HUES6 (cell line): ENCODE measurements around the gene SRSF12.
"Not testable (repeated sequence)": the region's sequence is repeated elsewhere in the genome, so short reads cannot be mapped to it uniquely, and the experiment has no call there.

Experiments
- H3K27ac ChIP-seq: 2 replicates; pipeline ENCODE4 v1.7.0; 2013; ENCODE audit warnings: low read depth, mild to moderate bottlenecking, low read length, inconsistent platforms
- H3K27me3 ChIP-seq: 2 replicates; pipeline ENCODE4 v1.6.1; 2013; ENCODE audit warnings: low read length; ENCODE audit not compliant: control insufficient read depth, insufficient read depth
- H3K36me3 ChIP-seq: 2 replicates; pipeline ENCODE4 v1.6.1; 2013; ENCODE audit warnings: low read length; ENCODE audit not compliant: control insufficient read depth, insufficient read depth
- H3K4me1 ChIP-seq: 2 replicates; pipeline ENCODE4 v1.6.1; 2013; ENCODE audit warnings: low read length; ENCODE audit not compliant: control insufficient read depth, insufficient read depth
- H3K4me3 ChIP-seq: 2 replicates; pipeline ENCODE4 v1.5.1; 2013; ENCODE audit warnings: low read depth, low read length
- H3K9ac ChIP-seq: one replicate; pipeline ENCODE4 v1.6.1; 2013; ENCODE audit warnings: mild to moderate bottlenecking, low read length
- H3K9me3 ChIP-seq: 2 replicates; pipeline ENCODE4 v1.6.1; 2013; ENCODE audit warnings: low read depth, low read length; ENCODE audit not compliant: control insufficient read depth, insufficient read depth

Gene SRSF12

DNA sequence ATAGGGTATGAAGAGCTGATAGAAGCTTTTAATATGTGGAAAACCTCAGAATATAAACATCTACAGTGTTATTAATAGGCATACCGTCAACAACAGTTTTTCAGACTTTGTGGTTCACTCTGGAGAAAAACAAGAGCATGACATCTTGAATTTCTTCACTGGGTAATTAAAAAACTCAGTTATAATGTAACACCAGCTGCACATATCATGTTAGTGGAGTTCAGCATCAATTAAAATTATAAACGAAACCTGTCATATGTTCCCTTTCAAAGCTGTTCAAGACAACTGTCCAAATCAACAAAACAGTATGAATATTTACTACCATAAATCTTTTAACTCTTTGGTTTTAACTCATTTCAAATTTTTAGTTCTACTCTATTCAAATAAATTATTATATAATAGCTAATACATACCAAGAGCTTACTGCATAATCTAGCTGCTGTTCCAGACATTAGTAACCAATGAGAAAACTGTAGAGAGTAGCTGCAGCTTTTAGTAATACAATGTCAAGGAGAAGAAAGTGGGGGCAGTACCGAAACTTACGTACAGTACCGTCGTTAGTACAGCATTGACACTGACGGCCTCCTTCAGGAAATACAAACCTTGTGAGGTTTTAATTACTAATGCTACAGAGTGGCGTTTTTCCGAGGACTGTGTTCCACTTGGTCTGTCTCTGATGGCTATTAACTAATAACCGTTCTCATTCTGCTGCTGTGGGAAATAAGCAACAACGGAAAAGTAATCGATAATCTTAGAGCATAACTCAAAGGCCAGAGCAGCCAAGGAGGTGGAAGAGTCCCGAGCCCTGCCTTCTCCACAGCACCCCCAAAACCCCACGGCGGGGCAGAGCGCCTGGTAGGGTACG, 27.5 kb upstream of the SRSF12 start:
- peaks cover 62% of the 10 kb centered on the region for H3K27me3 ChIP-seq
- H3K4me3 ChIP-seq: peak overlapping the region; percentile 74
- H3K4me1 ChIP-seq: peaks cover 7% of the 10 kb centered on the region
- no peaks in the 10 kb centered on the region; the same call in 1 of the 2 replicates for H3K36me3 ChIP-seq
- no peaks in the 10 kb centered on the region for H3K9me3 ChIP-seq
- peak overlapping the region; percentile 70 for H3K9ac ChIP-seq
- H3K27ac ChIP-seq: no peak overlapping the region

- Histone ChIP-seq H3K4me3 (no peak overlapping the region), H3K27ac (no peak overlapping the region), H3K4me1 (peaks cover 13% of the 10 kb centered on the region), H3K27me3 (peaks cover 70% of the 10 kb centered on the region), H3K9me3 (no peaks in the 10 kb centered on the region), H3K9ac (no peak overlapping the region), H3K36me3 (no peaks in the 10 kb centered on the region)
Measured at GRCh38 chr6:89144354-89144906, 26.6 kb upstream of the SRSF12 start.

- peaks cover 84% of the 10 kb centered on the region for H3K27me3 ChIP-seq
- H3K4me3 ChIP-seq: no peak overlapping the region
- no peak overlapping the region for H3K27ac ChIP-seq
- no peak overlapping the region for H3K9ac ChIP-seq
- H3K36me3 ChIP-seq: no peaks in the 10 kb centered on the region
- H3K4me1 ChIP-seq: peaks cover 11% of the 10 kb centered on the region
- H3K9me3 ChIP-seq: no peaks in the 10 kb centered on the region
Measured at GRCh38 chr6:89140347-89141156, 22.7 kb upstream of the SRSF12 start.

- Histone ChIP-seq H3K4me1 (peaks cover 11% of the 10 kb centered on the region), H3K4me3 (no peak overlapping the region), H3K27me3 (peaks cover 84% of the 10 kb centered on the region), H3K9me3 (no peaks in the 10 kb centered on the region), H3K27ac (no peak overlapping the region), H3K9ac (no peak overlapping the region), H3K36me3 (no peaks in the 10 kb centered on the region)
Measured at GRCh38 chr6:89139509-89140346, 21.9 kb upstream of the SRSF12 start.

- H3K9ac ChIP-seq: no peak overlapping the region
- H3K9me3 ChIP-seq: peaks cover 5% of the 10 kb centered on the region; the same call in 1 of the 2 replicates
- H3K4me1 ChIP-seq: peaks cover 11% of the 10 kb centered on the region
- no peak overlapping the region for H3K4me3 ChIP-seq
- H3K27ac ChIP-seq: no peak overlapping the region
- H3K27me3 ChIP-seq: peaks cover 83% of the 10 kb centered on the region
- H3K36me3 ChIP-seq: no peaks in the 10 kb centered on the region
Measured at GRCh38 chr6:89138173-89138572, 20.3 kb upstream of the SRSF12 start.

DNA sequence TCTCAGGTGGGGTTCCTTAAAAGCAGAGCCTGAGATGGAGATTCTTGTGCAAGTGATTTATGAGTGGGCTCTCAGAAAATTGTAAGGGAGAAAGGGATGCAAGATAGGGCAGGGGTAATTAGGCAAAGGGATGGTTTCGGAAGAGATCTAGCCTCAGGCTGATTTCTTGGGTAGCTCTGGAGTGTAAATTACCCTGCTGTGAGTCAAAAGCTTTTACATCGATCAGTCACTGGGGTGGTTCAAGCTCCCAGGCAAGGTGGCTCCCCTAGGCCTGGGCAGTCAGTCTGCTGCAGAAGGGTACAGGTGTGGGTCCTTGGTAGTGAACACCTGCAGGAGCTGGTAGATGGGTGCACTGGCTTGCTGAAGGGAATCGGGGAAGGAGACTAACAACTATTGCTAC, 16.9 kb upstream of the SRSF12 start:
- Histone ChIP-seq H3K9me3 (peaks cover 5% of the 10 kb centered on the region; the same call in 1 of the 2 replicates), H3K27me3 (peaks cover 88% of the 10 kb centered on the region), H3K4me1 (peaks cover 8% of the 10 kb centered on the region), H3K4me3 (no peak overlapping the region), H3K9ac (no peak overlapping the region), H3K36me3 (no peaks in the 10 kb centered on the region), H3K27ac (no peak overlapping the region)

- Histone ChIP-seq H3K36me3 (no peaks in the 10 kb centered on the region), H3K9me3 (peaks cover 8% of the 10 kb centered on the region), H3K4me1 (0 out of 2 replicates have a peak, but pooled peaks cover under 1% of the 10 kb centered on the region), H3K27ac (no peak overlapping the region), H3K27me3 (peaks cover 82% of the 10 kb centered on the region), H3K9ac (no peak overlapping the region), H3K4me3 (no peak overlapping the region)
Measured at GRCh38 chr6:89133981-89134380, 16.1 kb upstream of the SRSF12 start.

DNA sequence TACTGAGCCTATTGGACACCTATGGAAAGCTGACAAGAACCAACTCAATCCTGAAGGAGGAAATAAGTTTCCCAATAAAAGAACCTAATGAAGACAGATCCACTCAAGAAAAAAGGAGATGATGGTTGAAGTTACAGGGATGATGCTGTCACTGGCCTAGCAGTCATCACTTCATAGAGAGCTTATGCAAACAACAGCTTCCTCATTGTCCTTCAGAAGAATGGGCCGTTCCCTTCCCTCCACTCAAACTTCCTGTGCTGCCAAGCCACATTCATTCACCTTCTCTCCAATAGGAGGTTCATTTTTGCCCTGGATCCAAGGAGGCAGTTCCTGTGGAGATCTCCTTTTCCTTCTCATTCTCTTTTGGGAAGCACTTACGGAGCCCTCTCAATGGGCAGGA, 14.2 kb upstream of the SRSF12 start:
- peaks cover 16% of the 10 kb centered on the region for H3K9me3 ChIP-seq
- no peaks in the 10 kb centered on the region for H3K36me3 ChIP-seq
- no peak overlapping the region for H3K4me3 ChIP-seq
- no peak overlapping the region for H3K27ac ChIP-seq
- H3K27me3 ChIP-seq: peaks cover 67% of the 10 kb centered on the region
- no peaks in the 10 kb centered on the region for H3K4me1 ChIP-seq
- no peak overlapping the region for H3K9ac ChIP-seq

GRCh38 chr6:89131599-89131998, 13.7 kb upstream of the SRSF12 start:
- H3K9me3 ChIP-seq: peaks cover 16% of the 10 kb centered on the region
- no peaks in the 10 kb centered on the region for H3K36me3 ChIP-seq
- H3K27me3 ChIP-seq: peaks cover 63% of the 10 kb centered on the region
- no peak overlapping the region for H3K9ac ChIP-seq
- H3K4me1 ChIP-seq: no peaks in the 10 kb centered on the region
- H3K4me3 ChIP-seq: no peak overlapping the region
- H3K27ac ChIP-seq: no peak overlapping the region

- Histone ChIP-seq H3K27me3 (peaks cover 33% of the 10 kb centered on the region), H3K9me3 (peaks cover 11% of the 10 kb centered on the region; the same call in 1 of the 2 replicates)
- not testable (repeated sequence) for H3K4me1 ChIP-seq, H3K36me3 ChIP-seq, H3K27ac ChIP-seq, H3K4me3 ChIP-seq, H3K9ac ChIP-seq
Measured at GRCh38 chr6:89128256-89128671, 10.4 kb upstream of the SRSF12 start.
